Urinary bladder (tissue), 4 donors: ENCODE results near the gene DEFB125. TPM values are rescaled to one million over a fixed set of nuclear protein-coding genes. Genes with fewer than 3 reads are reported as not detected.
"Not testable (repeated sequence)": the region's sequence is repeated elsewhere in the genome, so short reads cannot be mapped to it uniquely, and the experiment has no call there.

Source experiments
- DNase-seq: peaks from one replicate; pipeline ENCODE4 v3.0.0-alpha.2; 2015; ENCODE audit errors: extremely low spot score
- H3K27ac ChIP-seq: one replicate; pipeline ENCODE4 v1.5.1; 2013; ENCODE audit warnings: low read depth, mild to moderate bottlenecking, moderate library complexity
- H3K36me3 ChIP-seq: one replicate; pipeline ENCODE4 v1.6.1; 2013; ENCODE audit warnings: mild to moderate bottlenecking, moderate library complexity; ENCODE audit not compliant: insufficient read depth
- H3K4me1 ChIP-seq: one replicate; pipeline ENCODE4 v1.6.1; 2013; ENCODE audit warnings: mild to moderate bottlenecking, moderate library complexity; ENCODE audit not compliant: insufficient read depth
- H3K4me3 ChIP-seq: one replicate; pipeline ENCODE4 v1.5.1; 2013; ENCODE audit warnings: low read depth, low read length
- WGBS: extraction: QIAGEN DNeasy Blood & Tissue Kit; methylation state at CpG from one replicate; pipeline ENCODE4 v1.1.7; 2013; 5-methylcytosine and 5-hydroxymethylcytosine counted together
- polyA plus RNA-seq: library from polyadenylated mRNA; stranded (reverse); fragments of 200-250 nt; gene quantifications from one replicate; pipeline ENCODE4 v1.2.3, GENCODE V29; 2013
- total RNA-seq: library from RNA; depleted of rRNA; stranded (reverse); fragments of >200 nt; gene quantifications from one replicate; pipeline ENCODE4 v1.2.3, GENCODE V29; 2014
- donor health status: healthy with polysubstance abuse.
- donor health status: healthy.

Gene DEFB125
- total and polyA plus RNA-seq, 2 donors, result not detected

DNA sequence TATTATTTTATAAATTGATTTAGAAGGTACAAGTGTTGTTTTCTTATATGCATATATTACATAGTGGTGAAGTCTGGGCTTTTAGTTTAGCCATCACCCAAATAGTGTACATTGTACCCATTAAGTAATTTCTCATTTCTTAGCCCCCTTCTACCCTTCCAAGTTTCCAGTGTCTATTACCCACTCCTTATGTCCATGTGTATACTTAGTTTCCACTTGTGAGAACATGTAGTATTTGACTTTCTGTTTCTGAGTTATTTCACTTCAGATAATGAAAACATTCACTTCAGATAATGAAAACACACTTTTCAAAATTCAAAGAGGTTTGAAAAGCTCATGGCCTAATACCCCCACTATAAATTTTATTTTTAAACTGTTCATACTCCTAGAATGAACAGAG lies 14.5 kb downstream of the DEFB125 start:
- Histone ChIP-seq H3K4me1 (no peaks in the 10 kb centered on the region), H3K36me3 (no peaks in the 10 kb centered on the region), H3K27ac (no peak overlapping the region), H3K4me3 (no peak overlapping the region)
- DNase-seq, result no peak

- WGBS, result 83% methylated on average over 5 of the region's 5 CpGs
- no peaks in the 10 kb centered on the region for H3K36me3 ChIP-seq
- no peaks in the 10 kb centered on the region for H3K4me1 ChIP-seq
- H3K4me3 ChIP-seq, result no peak overlapping the region
- no peak for DNase-seq
- H3K27ac ChIP-seq, result no peak overlapping the region
Measured at GRCh38 chr20:103456-103855, 16.0 kb downstream of the DEFB125 start.

- DNase-seq, result no peak
- H3K36me3 ChIP-seq, result no peaks in the 10 kb centered on the region
- H3K4me3 ChIP-seq, result no peak overlapping the region
- no peaks in the 10 kb centered on the region for H3K4me1 ChIP-seq
- no peak overlapping the region for H3K27ac ChIP-seq
Measured at GRCh38 chr20:112396-112795, 24.9 kb downstream of the DEFB125 start.

DNA sequence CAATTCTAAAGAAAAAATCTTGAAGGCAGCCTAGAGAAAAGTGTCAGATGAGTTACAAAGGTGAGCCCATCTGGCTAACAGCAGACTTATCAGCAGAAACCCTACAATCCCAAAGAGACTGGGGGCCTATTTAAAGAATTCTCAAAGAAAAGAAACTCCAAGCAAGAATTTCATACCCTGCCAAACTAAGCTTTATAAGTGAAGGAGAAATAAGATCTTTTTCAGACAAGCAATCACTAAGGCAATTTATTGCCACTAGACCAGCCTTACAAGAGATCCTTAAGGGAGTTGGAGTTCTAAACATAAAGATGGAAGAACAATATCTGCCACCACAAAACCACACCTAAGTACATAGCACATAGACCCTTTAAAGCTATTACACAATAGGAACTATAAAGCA lies 30.0 kb downstream of the DEFB125 start:
- Histone ChIP-seq H3K4me3 (no peak overlapping the region), H3K27ac (no peak overlapping the region), H3K36me3 (no peaks in the 10 kb centered on the region), H3K4me1 (no peaks in the 10 kb centered on the region)
- no peak for DNase-seq

- 86% methylated on average over 26 of the region's 28 CpGs for WGBS
- DNase-seq, H3K4me1 ChIP-seq, H3K36me3 ChIP-seq, H3K4me3 ChIP-seq, H3K27ac ChIP-seq: not testable (repeated sequence)
Measured at GRCh38 chr20:129786-130323, 42.4 kb downstream of the DEFB125 start.

DNA sequence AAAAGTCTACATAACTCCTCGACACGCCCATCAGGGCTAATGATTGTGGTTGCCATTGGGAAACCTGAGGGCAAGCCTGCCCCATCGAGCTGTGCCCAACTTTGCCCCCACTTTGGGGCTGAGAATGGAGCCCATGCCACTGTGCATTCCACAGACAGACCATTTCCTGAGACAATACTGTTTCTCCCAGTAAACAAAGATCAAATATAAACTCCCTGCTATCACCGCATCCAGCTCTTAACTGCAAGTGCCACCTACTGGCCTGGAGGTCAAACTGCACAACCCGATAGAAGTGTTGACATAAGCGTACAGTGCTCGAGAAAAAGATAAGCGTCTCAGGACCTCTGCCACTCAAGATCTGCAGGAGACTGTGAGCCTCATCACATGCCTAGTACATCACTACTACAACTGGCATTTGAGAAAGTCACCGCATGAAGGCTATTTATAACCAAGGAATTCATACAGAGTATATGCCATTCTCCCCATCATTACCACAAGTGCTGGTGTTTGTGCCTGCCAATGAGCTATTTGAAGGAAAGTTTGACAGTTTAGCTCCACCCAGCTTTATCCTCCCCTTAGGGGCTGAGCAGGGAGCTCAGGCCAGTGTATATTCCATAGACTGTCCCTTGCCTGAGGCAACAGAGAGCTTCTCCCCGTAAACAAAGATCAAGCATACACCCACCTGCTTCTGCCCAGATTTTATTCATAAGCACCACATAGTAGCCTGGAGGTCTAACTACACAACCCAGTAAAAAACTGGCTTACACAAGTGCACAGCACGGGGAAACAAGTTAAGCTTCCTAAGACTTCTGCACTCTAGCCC lies 50.4 kb downstream of the DEFB125 start:
- H3K4me1 ChIP-seq, result no peaks in the 10 kb centered on the region
- WGBS, result 82% methylated on average over 11 of the region's 11 CpGs
- H3K4me3 ChIP-seq, result no peak overlapping the region
- no peak overlapping the region for H3K27ac ChIP-seq
- no peak for DNase-seq
- no peaks in the 10 kb centered on the region for H3K36me3 ChIP-seq

DNA sequence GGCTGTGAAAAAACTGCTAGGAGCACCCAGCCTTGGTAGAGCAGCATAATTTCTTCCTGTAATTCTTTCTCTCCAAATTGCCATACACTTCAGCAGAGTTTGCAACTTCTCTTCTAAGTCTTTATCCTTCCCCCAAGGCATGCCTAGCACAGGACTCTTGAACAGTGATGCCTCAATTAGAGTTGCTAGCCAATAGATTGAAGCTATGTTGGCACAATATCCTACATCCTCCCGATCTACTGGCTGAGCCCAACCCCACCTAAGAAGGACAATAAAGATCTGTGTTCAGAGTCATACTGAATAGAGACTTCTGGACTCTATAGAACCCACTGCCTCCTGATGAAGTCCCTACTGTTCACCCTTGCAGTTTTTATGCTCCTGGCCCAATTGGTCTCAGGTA lies 54.8 kb downstream of the DEFB125 start, which contains the start of gene DEFB126:
TSS of gene DEFB126 (plus strand) at position 301 of the 400 bp plus-strand sequence. CDS start at position 340, 39 bp downstream.
- WGBS, result 43% methylated on average over 1 of the region's 1 CpG
- H3K4me1 ChIP-seq, result no peaks in the 10 kb centered on the region
- H3K36me3 ChIP-seq, result no peaks in the 10 kb centered on the region
- DNase-seq, result no peak
- H3K27ac ChIP-seq, result no peak within 1 kb of the TSS
- no peak within 1 kb of the TSS for H3K4me3 ChIP-seq

- H3K36me3 ChIP-seq, result no peaks in the 10 kb centered on the region
- no peak overlapping the region for H3K27ac ChIP-seq
- no peak overlapping the region for H3K4me3 ChIP-seq
- H3K4me1 ChIP-seq, result no peaks in the 10 kb centered on the region
- DNase-seq, result no peak
- WGBS, result 65% methylated on average over 2 of the region's 2 CpGs
Measured at GRCh38 chr20:145877-146276, 58.4 kb downstream of the DEFB125 start.

Other genes with a start within 250 kb of the DEFB125 start
- not detected for gene DEFB126, start 54.9 kb downstream of the DEFB125 start, total RNA-seq
- gene DEFB126, start 54.9 kb downstream of the DEFB125 start, polyA plus RNA-seq, result not detected
- gene DEFB127, start 69.8 kb downstream of the DEFB125 start, total RNA-seq, result not detected
- not detected for gene DEFB127, start 69.8 kb downstream of the DEFB125 start, polyA plus RNA-seq
- gene DEFB128, start 102.0 kb downstream of the DEFB125 start, total RNA-seq, result not detected
- not detected for gene DEFB128, start 102.0 kb downstream of the DEFB125 start, polyA plus RNA-seq
- not detected for gene DEFB129, start 139.6 kb downstream of the DEFB125 start, total RNA-seq
- gene DEFB129, start 139.6 kb downstream of the DEFB125 start, polyA plus RNA-seq, result not detected
- not detected for gene DEFB132, start 170.1 kb downstream of the DEFB125 start, total RNA-seq
- 0.04 TPM for gene DEFB132, start 170.1 kb downstream of the DEFB125 start, polyA plus RNA-seq
- gene C20orf96, start 203.1 kb downstream of the DEFB125 start, total RNA-seq, result 5.0 TPM
- gene C20orf96, start 203.1 kb downstream of the DEFB125 start, polyA plus RNA-seq, result 6.4 TPM
- 18.0 TPM for gene ZCCHC3, start 209.9 kb downstream of the DEFB125 start, total RNA-seq
- 14.2 TPM for gene ZCCHC3, start 209.9 kb downstream of the DEFB125 start, polyA plus RNA-seq
- gene SOX12, start 237.9 kb downstream of the DEFB125 start, total RNA-seq, result 3.4 TPM
- gene SOX12, start 237.9 kb downstream of the DEFB125 start, polyA plus RNA-seq, result 11.1 TPM